Neuronal stem cell (in vitro differentiated cells): ENCODE results near the gene IL36A.

Experiments used
- DNase-seq: peaks from one replicate; pipeline ENCODE4 v3.0.0-alpha.2; 2013; ENCODE audit warnings: low spot score
- H2AFZ ChIP-seq: one replicate; pipeline ENCODE4 v1.6.1; 2013; ENCODE audit warnings: mild to moderate bottlenecking, low read length, inconsistent platforms
- H2AK5ac ChIP-seq: 2 replicates; pipeline ENCODE4 v1.6.1; 2013; ENCODE audit warnings: low read depth, mild to moderate bottlenecking, inconsistent platforms, low read length, moderate library complexity, mixed read lengths
- H2BK120ac ChIP-seq: 2 replicates; pipeline ENCODE4 v1.6.1; 2013; ENCODE audit warnings: low read depth, mild to moderate bottlenecking, inconsistent platforms, low read length, moderate library complexity, mixed read lengths
- H2BK12ac ChIP-seq: one replicate; pipeline ENCODE4 v1.6.1; 2013; ENCODE audit warnings: low read length, inconsistent platforms
- H2BK15ac ChIP-seq: 2 replicates; pipeline ENCODE4 v1.6.1; 2013; ENCODE audit warnings: mild to moderate bottlenecking, low read length, inconsistent platforms, mixed read lengths
- H2BK5ac ChIP-seq: one replicate; pipeline ENCODE4 v1.6.1; 2013; ENCODE audit warnings: inconsistent platforms, mild to moderate bottlenecking, low read length, moderate library complexity
- H3K14ac ChIP-seq: one replicate; pipeline ENCODE4 v1.6.1; 2013; ENCODE audit warnings: low read length, inconsistent platforms
- H3K18ac ChIP-seq: 2 replicates; pipeline ENCODE4 v1.6.1; 2013; ENCODE audit warnings: low read length, inconsistent platforms
- H3K23ac ChIP-seq: 2 replicates; pipeline ENCODE4 v1.6.1; 2013; ENCODE audit warnings: low read depth, mild to moderate bottlenecking, mixed read lengths, low read length, inconsistent platforms; ENCODE audit not compliant: poor library complexity
- H3K27ac ChIP-seq: replicated peaks from 3 replicates; pipeline ENCODE4 v1.5.1; 2013; ENCODE audit warnings: low read length, inconsistent platforms
- H3K27me3 ChIP-seq, 3 experiments: 2 replicates each; pipeline ENCODE4 v1.6.1; 2013; ENCODE audit warnings: low read length in 3 of 3, mild to moderate bottlenecking in 2 of 3, inconsistent platforms in 1 of 3, low read depth in 1 of 3, mixed read lengths in 1 of 3, moderate library complexity in 1 of 3; ENCODE audit not compliant: control insufficient read depth in 3 of 3, insufficient read depth in 3 of 3
- H3K36me3 ChIP-seq, 2 donors: replicated peaks in 1 of 2; 2 replicates each; pipeline ENCODE4 v1.6.1; 2013; ENCODE audit warnings: low read length in 2 of 2; ENCODE audit not compliant: control insufficient read depth in 2 of 2, insufficient read depth in 2 of 2
- H3K4ac ChIP-seq: 2 replicates; pipeline ENCODE4 v1.6.1; 2013; ENCODE audit warnings: inconsistent platforms, mild to moderate bottlenecking, low read length, moderate library complexity
- H3K4me1 ChIP-seq, 2 donors: 1 replicate in 1 of 2; 2 replicates in 1 of 2; pipeline ENCODE4 v1.6.1; 2013; ENCODE audit warnings: low read length in 2 of 2, low read depth in 1 of 2; ENCODE audit not compliant: control insufficient read depth in 2 of 2, insufficient read depth in 1 of 2
- H3K4me2 ChIP-seq: one replicate; pipeline ENCODE4 v1.6.1; 2013; ENCODE audit warnings: mild to moderate bottlenecking, low read length, inconsistent platforms; ENCODE audit not compliant: insufficient read depth, poor library complexity, severe bottlenecking
- H3K4me3 ChIP-seq, 2 donors: 2 replicates each; pipeline ENCODE4 v1.5.1; 2013; ENCODE audit warnings: low read length in 2 of 2, mild to moderate bottlenecking in 2 of 2, inconsistent platforms in 1 of 2, moderate library complexity in 1 of 2
- H3K79me1 ChIP-seq: one replicate; pipeline ENCODE4 v1.6.1; 2013; ENCODE audit warnings: low read depth, mild to moderate bottlenecking, inconsistent platforms, low read length, moderate library complexity
- H3K9ac ChIP-seq: one replicate; pipeline ENCODE4 v1.6.1; 2013; ENCODE audit warnings: mild to moderate bottlenecking, low read depth, low read length, inconsistent platforms; ENCODE audit not compliant: poor library complexity
- H3K9me3 ChIP-seq, 2 donors: replicated peaks in 1 of 2; 2 replicates each; pipeline versions ENCODE3 to v1.6.1; 2013; ENCODE audit warnings: low read length in 2 of 2, mild to moderate bottlenecking in 2 of 2, inconsistent platforms in 1 of 2, low read depth in 1 of 2, mixed read lengths in 1 of 2, moderate library complexity in 1 of 2; ENCODE audit not compliant: control insufficient read depth in 2 of 2, insufficient read depth in 1 of 2
- H4K8ac ChIP-seq: one replicate; pipeline ENCODE4 v1.6.1; 2013; ENCODE audit warnings: low read depth, mild to moderate bottlenecking, inconsistent platforms, low read length, moderate library complexity
- H4K91ac ChIP-seq: one replicate; pipeline ENCODE4 v1.6.1; 2013; ENCODE audit warnings: low read length, low read depth, mild to moderate bottlenecking, inconsistent platforms; ENCODE audit not compliant: poor library complexity
- WGBS, 2 donors: extraction: QIAGEN DNeasy Blood & Tissue Kit; methylation state at CpG; one replicate each; pipeline ENCODE4 v1.1.7; 2013; ENCODE audit warnings: missing lambda C conversion rate in 2 of 2, mixed read lengths in 1 of 2; ENCODE audit not compliant: insufficient read length in 2 of 2, insufficient replicate concordance in 1 of 2; ENCODE audit errors: extremely low coverage in 2 of 2; 5-methylcytosine and 5-hydroxymethylcytosine counted together

The IL36A gene

GRCh38 chr2:112995346-112995920, 9.8 kb upstream of the IL36A start:
- no peak overlapping the region for H2AFZ ChIP-seq
- no peaks in the 10 kb centered on the region for H3K79me1 ChIP-seq
- H3K4me1 ChIP-seq: no peaks in the 10 kb centered on the region
- H4K8ac ChIP-seq: no peak overlapping the region
- no peak overlapping the region for H3K4me3 ChIP-seq
- H3K4me2 ChIP-seq: no peak overlapping the region
- H3K18ac ChIP-seq: no peak overlapping the region
- H2AK5ac ChIP-seq: no peak overlapping the region
- H3K9me3 ChIP-seq: peaks cover 0 to 10% of the 10 kb centered on the region in 2 donors
- no peak overlapping the region for H3K23ac ChIP-seq
- WGBS, 2 donors: no CpG with 5 or more reads among the region's 14 CpGs
- no peaks in the 10 kb centered on the region for H3K27me3 ChIP-seq
- H2BK12ac ChIP-seq: no peak overlapping the region
- no peak overlapping the region for H4K91ac ChIP-seq
- no peak overlapping the region for H2BK5ac ChIP-seq
- H3K9ac ChIP-seq: no peak overlapping the region
- no peak overlapping the region for H2BK15ac ChIP-seq
- H2BK120ac ChIP-seq: no peak overlapping the region
- H3K36me3 ChIP-seq: peaks cover 0 to 3% of the 10 kb centered on the region in 2 donors
- H3K14ac ChIP-seq: no peak overlapping the region
- H3K4ac ChIP-seq: no peak overlapping the region
- no peak overlapping the region for H3K27ac ChIP-seq
- no peak for DNase-seq

- no peak for DNase-seq
- Histone ChIP-seq H3K14ac (no peak overlapping the region), H2AFZ (no peak overlapping the region), H2BK12ac (no peak overlapping the region), H3K36me3 (peaks cover 0 to 3% of the 10 kb centered on the region in 2 donors), H3K18ac (no peak overlapping the region), H4K91ac (no peak overlapping the region), H4K8ac (no peak overlapping the region), H2BK15ac (no peak overlapping the region), H3K23ac (no peak overlapping the region), H3K79me1 (no peaks in the 10 kb centered on the region), H3K9ac (no peak overlapping the region), H2BK120ac (no peak overlapping the region), H3K27ac (no peak overlapping the region), H3K4me3 (no peak overlapping the region), H2BK5ac (no peak overlapping the region), H2AK5ac (no peak overlapping the region), H3K4me2 (no peak overlapping the region), H3K4me1 (no peaks in the 10 kb centered on the region), H3K27me3 (no peaks in the 10 kb centered on the region), H3K9me3 (peaks cover 0 to 12% of the 10 kb centered on the region in 2 donors), H3K4ac (no peak overlapping the region)
- no CpG with 5 or more reads among the region's 6 CpGs for WGBS, 2 donors
Observed at GRCh38 chr2:112996635-112997034, 8.6 kb upstream of the IL36A start.

GRCh38 chr2:112997151-112997550, 8.1 kb upstream of the IL36A start:
- H3K4me1 ChIP-seq: no peaks in the 10 kb centered on the region
- no peak overlapping the region for H3K4me3 ChIP-seq
- H3K36me3 ChIP-seq: peaks cover 0 to 3% of the 10 kb centered on the region in 2 donors
- H2BK12ac ChIP-seq: no peak overlapping the region
- no peak overlapping the region for H2AFZ ChIP-seq
- H3K4ac ChIP-seq: no peak overlapping the region
- no peak overlapping the region for H2AK5ac ChIP-seq
- no peak overlapping the region for H2BK15ac ChIP-seq
- no peak overlapping the region for H3K27ac ChIP-seq
- H2BK120ac ChIP-seq: no peak overlapping the region
- no peaks in the 10 kb centered on the region for H3K27me3 ChIP-seq
- no peak overlapping the region for H3K4me2 ChIP-seq
- no peak overlapping the region for H2BK5ac ChIP-seq
- H3K14ac ChIP-seq: no peak overlapping the region
- H3K79me1 ChIP-seq: no peaks in the 10 kb centered on the region
- H3K23ac ChIP-seq: no peak overlapping the region
- no peak overlapping the region for H3K18ac ChIP-seq
- no peak for DNase-seq
- H4K8ac ChIP-seq: no peak overlapping the region
- H3K9ac ChIP-seq: no peak overlapping the region
- no peak overlapping the region for H4K91ac ChIP-seq
- H3K9me3 ChIP-seq: peaks cover 0 to 12% of the 10 kb centered on the region in 2 donors
- no CpG with 5 or more reads among the region's 1 CpG for WGBS, 2 donors

- H3K18ac ChIP-seq: no peak overlapping the region
Observed at GRCh38 chr2:113000436-113000835, 4.8 kb upstream of the IL36A start.

More at GRCh38 chr2:113000436-113000835, 4.8 kb upstream of the IL36A start:
- H2BK15ac ChIP-seq: no peak overlapping the region
- H3K79me1 ChIP-seq: no peaks in the 10 kb centered on the region
- H3K4me1 ChIP-seq: no peaks in the 10 kb centered on the region
- no peak overlapping the region for H3K4me3 ChIP-seq
- no peak for DNase-seq
- no peak overlapping the region for H2BK12ac ChIP-seq
- H3K23ac ChIP-seq: no peak overlapping the region
- H3K4ac ChIP-seq: no peak overlapping the region
- no peaks in the 10 kb centered on the region for H3K36me3 ChIP-seq
- H2AFZ ChIP-seq: no peak overlapping the region
- H3K27ac ChIP-seq: no peak overlapping the region
- no peak overlapping the region for H3K4me2 ChIP-seq
- H2BK120ac ChIP-seq: no peak overlapping the region
- H3K14ac ChIP-seq: no peak overlapping the region
- H3K9me3 ChIP-seq: peaks cover 0 to 5% of the 10 kb centered on the region in 2 donors
- WGBS, 2 donors: no CpG with 5 or more reads among the region's 1 CpG
- H3K27me3 ChIP-seq: peaks cover 0 to 6% (median 0%) of the 10 kb centered on the region in 3 experiments
- H4K8ac ChIP-seq: no peak overlapping the region
- H2AK5ac ChIP-seq: no peak overlapping the region
- no peak overlapping the region for H3K9ac ChIP-seq
- H4K91ac ChIP-seq: no peak overlapping the region
- H2BK5ac ChIP-seq: no peak overlapping the region
